Upper lobe of left lung (tissue), 6 donors: ENCODE results near the gene ITSN1. TPM values are rescaled to one million over a fixed set of nuclear protein-coding genes. Genes with fewer than 3 reads are reported as not detected.
"Not testable (repeated sequence)": the region's sequence is repeated elsewhere in the genome, so short reads cannot be mapped to it uniquely, and the experiment has no call there.

Source experiments
- ATAC-seq, 2 donors: fragments of 200-7000 bp; cut with Tn5 transposase; one replicate each; pipeline ENCODE4 v1.9.1; 2022; ENCODE audit warnings: mild to moderate bottlenecking in 2 of 2, moderate library complexity in 2 of 2; ENCODE audit not compliant: low FRiP score in 2 of 2
- DNase-seq, 2 donors: peaks; one replicate each; pipeline ENCODE4 v3.0.0-alpha.2; 2019 to 2020
- H3K27ac ChIP-seq, 4 donors: fragments of 200-600 bp; sonication (generic); one replicate each; pipeline ENCODE4 v1.5.1; 2016 to 2019
- H3K27me3 ChIP-seq, 4 donors: fragments of 200-600 bp; sonication (generic); one replicate each; pipeline ENCODE4 v1.5.1; 2017 to 2019
- H3K36me3 ChIP-seq, 4 donors: fragments of 200-600 bp; sonication (generic); one replicate each; pipeline ENCODE4 v1.5.1; 2016 to 2019
- H3K4me1 ChIP-seq, 4 donors: fragments of 200-600 bp; sonication (generic); one replicate each; pipeline ENCODE4 v1.5.1; 2018 to 2019
- H3K4me3 ChIP-seq, 4 donors: fragments of 200-600 bp; sonication (generic); one replicate each; pipeline ENCODE4 v1.5.1; 2017 to 2019; ENCODE audit warnings: mild to moderate bottlenecking in 2 of 4, moderate library complexity in 1 of 4
- H3K9me3 ChIP-seq, 4 donors: fragments of 200-600 bp; sonication (generic); one replicate each; pipeline ENCODE4 v1.5.1; 2018 to 2019
- CTCF ChIP-seq, 6 experiments: fragments of 450-650 bp in 4 of 6; fragments of 200-600 bp in 2 of 6; sonication (generic) in 2 of 6; IDR thresholded peaks; one replicate each; pipeline ENCODE4 v1.5.1; 2016 to 2019; ENCODE audit warnings: antibody characterized with exemption in 6 of 6
- EP300 ChIP-seq, 4 donors: sonication (generic); formaldehyde crosslinking; IDR thresholded peaks; one replicate each; pipeline ENCODE4 v1.5.1; 2017; ENCODE audit warnings: antibody characterized with exemption in 4 of 4, control low read depth in 2 of 4
- POLR2A ChIP-seq, 4 donors: fragments of 450-650 bp; IDR thresholded peaks; one replicate each; pipeline ENCODE4 v1.5.1; 2016 to 2017; ENCODE audit warnings: antibody characterized with exemption in 4 of 4, mild to moderate bottlenecking in 2 of 4
- POLR2AphosphoS5 ChIP-seq, 2 donors: sonication (generic); formaldehyde crosslinking; IDR thresholded peaks; one replicate each; pipeline ENCODE4 v1.5.1; 2017; ENCODE audit warnings: antibody characterized with exemption in 2 of 2
- WGBS, 2 donors: methylation state at CpG; one replicate each; pipeline ENCODE4 v1.1.5; 2017 to 2018; 5-methylcytosine and 5-hydroxymethylcytosine counted together
- total RNA-seq, 6 donors: library from RNA; depleted of rRNA in 4 of 6; stranded (reverse); fragments of >200 nt in 4 of 6; gene quantifications; one replicate each; pipeline versions ENCODE4 v1.1.0 to v1.2.1, GENCODE V29; 2016 to 2021
- donor health status: DM: no; HTN: no; CAD: no; lungs with moderate emphysema.
- donor health status: DM: no; HTN: yes; CAD: no; lungs with severe emphysema.

The ITSN1 gene
- total RNA-seq, 6 donors from 2014 or later: 19.3 to 103 (median 38.7) TPM

- Histone ChIP-seq H3K36me3 (no peaks in the 10 kb centered on the region), H3K27me3 (no peaks in the 10 kb centered on the region), H3K9me3 (no peaks in the 10 kb centered on the region), H3K4me1 (no peaks in the 10 kb centered on the region), H3K27ac (no peak overlapping the region), H3K4me3 (no peak overlapping the region)
- ATAC-seq (no peak), DNase-seq (no peak)
- WGBS, 2 donors: 92 to 93% methylated on average over 2 of the region's 2 CpGs
- TF ChIP-seq POLR2A (IDR thresholded peaks at IDR 0.05) (no peak), CTCF (IDR thresholded peaks at IDR 0.05) (no peak), EP300 (IDR thresholded peaks at IDR 0.05) (no peak), POLR2AphosphoS5 (IDR thresholded peaks at IDR 0.05) (no peak)
Observed at GRCh38 chr21:33668620-33669019, 26.3 kb downstream of the ITSN1 start.

- no peak for DNase-seq
- ATAC-seq: no peak
Observed at GRCh38 chr21:33670076-33670978, 28.0 kb downstream of the ITSN1 start.

GRCh38 chr21:33673473-33673872, 31.2 kb downstream of the ITSN1 start:
- ATAC-seq: no peak
- WGBS, 2 donors: 86 to 90% methylated on average over 8 of the region's 8 CpGs

More at GRCh38 chr21:33670076-33670978, 28.0 kb downstream of the ITSN1 start:
- H3K4me1 ChIP-seq: peaks cover 0 to 2% (median 0%) of the 10 kb centered on the region in 4 donors
- no peaks in the 10 kb centered on the region for H3K27me3 ChIP-seq
- no peak overlapping the region for H3K4me3 ChIP-seq
- 90 to 92% methylated on average over 6 of the region's 6 CpGs for WGBS, 2 donors
- H3K27ac ChIP-seq: no peak overlapping the region
- TF ChIP-seq POLR2AphosphoS5 (IDR thresholded peaks at IDR 0.05) (no peak), CTCF (IDR thresholded peaks at IDR 0.05) (no peak), EP300 (IDR thresholded peaks at IDR 0.05) (no peak), POLR2A (IDR thresholded peaks at IDR 0.05) (no peak)
- H3K36me3 ChIP-seq: no peaks in the 10 kb centered on the region
- H3K9me3 ChIP-seq: no peaks in the 10 kb centered on the region

GRCh38 chr21:33674226-33674625, 31.9 kb downstream of the ITSN1 start:
- DNase-seq: no peak
- WGBS, 2 donors: 46 to 91% methylated on average over 1 of the region's 1 CpG
- Histone ChIP-seq H3K27me3 (no peaks in the 10 kb centered on the region), H3K4me1 (peaks cover 0 to 2% (median 0%) of the 10 kb centered on the region in 4 donors), H3K4me3 (no peak overlapping the region), H3K9me3 (no peaks in the 10 kb centered on the region), H3K27ac (no peak overlapping the region), H3K36me3 (no peaks in the 10 kb centered on the region)
- ATAC-seq: no peak
- TF ChIP-seq POLR2AphosphoS5 (IDR thresholded peaks at IDR 0.05): no peak
- no peak for TF ChIP-seq POLR2A (IDR thresholded peaks at IDR 0.05)
- no peak for TF ChIP-seq EP300 (IDR thresholded peaks at IDR 0.05)
- TF ChIP-seq CTCF (IDR thresholded peaks at IDR 0.05): no peak

More at GRCh38 chr21:33673473-33673872, 31.2 kb downstream of the ITSN1 start:
- H3K27ac ChIP-seq: no peak overlapping the region
- peaks cover 0 to 2% (median 0%) of the 10 kb centered on the region in 4 donors for H3K4me1 ChIP-seq
- DNase-seq: no peak
- H3K4me3 ChIP-seq: no peak overlapping the region
- H3K9me3 ChIP-seq: no peaks in the 10 kb centered on the region
- no peak for TF ChIP-seq EP300 (IDR thresholded peaks at IDR 0.05)
- TF ChIP-seq POLR2A (IDR thresholded peaks at IDR 0.05): no peak
- H3K36me3 ChIP-seq: no peaks in the 10 kb centered on the region
- no peaks in the 10 kb centered on the region for H3K27me3 ChIP-seq

- 89 to 91% methylated on average over 5 of the region's 5 CpGs for WGBS, 2 donors
- DNase-seq, H3K27me3 ChIP-seq, H3K9me3 ChIP-seq, ATAC-seq, H3K4me1 ChIP-seq, H3K4me3 ChIP-seq, H3K36me3 ChIP-seq, H3K27ac ChIP-seq: not testable (repeated sequence)
Observed at GRCh38 chr21:33676666-33677065, 34.4 kb downstream of the ITSN1 start.
